ENCODE results near the gene UBL3.

Gene UBL3

DNA sequence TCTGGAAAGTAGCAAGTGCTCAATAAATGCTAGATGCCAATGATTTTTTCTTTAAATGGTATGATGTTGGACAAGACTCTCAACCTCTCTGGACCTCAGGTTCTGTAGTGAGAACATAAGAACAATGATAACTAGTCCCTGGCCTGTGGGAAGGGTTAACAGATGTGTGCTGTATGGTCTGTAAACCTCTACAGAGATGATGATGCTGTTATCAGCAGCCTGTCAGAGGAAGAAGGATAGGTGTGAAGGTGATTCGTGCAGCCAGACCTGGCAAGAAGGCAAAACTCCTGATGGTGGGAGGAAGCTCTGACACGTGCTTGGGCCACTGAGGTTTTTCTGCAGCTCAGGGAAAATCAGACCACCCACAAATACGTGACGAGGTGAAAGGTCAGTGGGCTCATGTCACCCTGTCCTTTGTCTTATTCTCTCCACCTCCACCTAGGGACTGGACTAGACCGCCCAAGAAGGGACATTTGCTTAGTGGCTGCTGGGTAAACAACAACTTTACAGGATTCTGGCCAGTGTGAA, 36.7 kb upstream of the UBL3 start:
- H3K4me3 ChIP-seq (ENCODE audit: low read depth, low read length) = no peak overlapping the region
- no peak for TF ChIP-seq ZNF19 (tag by site-specific recombination; IDR thresholded peaks at IDR 0.05; ENCODE audit: low read depth)
- no peaks in the 10 kb centered on the region for H3K9me3 ChIP-seq (ENCODE audit: control insufficient read depth, insufficient read depth, low read depth, low read length)
- H3K27ac ChIP-seq (ENCODE audit: extremely low read depth, low read depth, low read length) = no peak overlapping the region
- ChIA-PET CTCF (no interaction called here), POLR2A (no interaction called here)
- H3K4me1 ChIP-seq (ENCODE audit: control insufficient read depth, insufficient read depth, low read length) = no peaks in the 10 kb centered on the region
- no peaks in the 10 kb centered on the region for H3K36me3 ChIP-seq (ENCODE audit: control insufficient read depth in 2 of 2, insufficient read depth in 1 of 2, low read length in 2 of 2)

DNA sequence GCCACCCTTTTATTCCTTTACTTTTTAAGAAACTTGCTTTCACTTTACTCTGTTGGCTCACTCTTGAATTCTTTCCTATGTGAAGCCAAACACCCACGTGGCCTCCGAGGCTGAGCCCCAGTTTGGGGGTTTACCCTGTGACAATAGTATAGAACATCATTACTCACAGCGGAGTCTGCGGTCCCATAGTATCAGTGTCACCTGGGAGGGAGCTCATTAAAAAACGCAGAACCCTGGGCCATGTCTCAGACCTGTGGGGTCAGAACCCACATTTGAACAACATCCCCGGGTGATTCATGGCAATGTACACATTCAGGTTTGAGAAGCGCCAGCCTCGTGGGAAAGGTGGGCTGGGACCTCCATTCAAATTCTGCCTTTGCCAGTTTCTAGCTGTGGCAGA, 36.0 kb upstream of the UBL3 start:
- no peaks in the 10 kb centered on the region for H3K36me3 ChIP-seq (ENCODE audit: control insufficient read depth in 2 of 2, insufficient read depth in 1 of 2, low read length in 2 of 2)
- ChIA-PET POLR2A (interaction anchor here (1.0 kb wide), 1 partner anchor 36 kb away, joined by 3 read pairs; the partner anchor contains the start of gene UBL3), CTCF (no interaction called here)
- TF ChIP-seq ZBTB8A (tag by site-specific recombination; IDR thresholded peaks at IDR 0.05) = no peak
- no peak overlapping the region for H3K4me3 ChIP-seq (ENCODE audit: low read depth, low read length)
- no peak overlapping the region for H3K27ac ChIP-seq (ENCODE audit: extremely low read depth, low read depth, low read length)
- H3K9me3 ChIP-seq (ENCODE audit: control insufficient read depth, insufficient read depth, low read depth, low read length) = no peaks in the 10 kb centered on the region
- no peaks in the 10 kb centered on the region for H3K4me1 ChIP-seq (ENCODE audit: control insufficient read depth, insufficient read depth, low read length)

DNA sequence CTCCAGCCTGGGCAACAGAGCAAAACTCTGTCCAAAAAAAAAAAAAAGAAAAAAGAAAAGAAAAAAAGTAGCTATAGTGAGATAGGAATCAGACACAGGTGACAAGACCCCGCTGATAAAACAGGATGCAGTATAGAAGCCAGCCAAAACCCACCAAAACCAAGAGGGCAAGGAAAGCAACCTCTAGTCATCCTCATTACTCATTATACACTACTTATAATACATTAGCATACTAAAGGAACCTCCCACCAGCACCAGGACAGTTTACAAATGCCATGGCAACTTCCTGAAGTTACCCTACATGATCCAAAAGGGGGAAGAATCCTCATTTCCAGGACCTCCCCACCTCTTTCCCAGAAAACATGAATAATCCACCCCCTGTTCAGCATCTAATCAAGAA, 35.6 kb upstream of the UBL3 start:
- POLR2A ChIA-PET = interaction anchor here (1.0 kb wide), 1 partner anchor 36 kb away, joined by 3 read pairs; the partner anchor contains the start of gene UBL3
- H3K36me3 ChIP-seq (ENCODE audit: control insufficient read depth in 2 of 2, insufficient read depth in 1 of 2, low read length in 2 of 2) = no peaks in the 10 kb centered on the region
- no peaks in the 10 kb centered on the region for H3K4me1 ChIP-seq (ENCODE audit: control insufficient read depth, insufficient read depth, low read length)
- TF ChIP-seq, protein P1, sequence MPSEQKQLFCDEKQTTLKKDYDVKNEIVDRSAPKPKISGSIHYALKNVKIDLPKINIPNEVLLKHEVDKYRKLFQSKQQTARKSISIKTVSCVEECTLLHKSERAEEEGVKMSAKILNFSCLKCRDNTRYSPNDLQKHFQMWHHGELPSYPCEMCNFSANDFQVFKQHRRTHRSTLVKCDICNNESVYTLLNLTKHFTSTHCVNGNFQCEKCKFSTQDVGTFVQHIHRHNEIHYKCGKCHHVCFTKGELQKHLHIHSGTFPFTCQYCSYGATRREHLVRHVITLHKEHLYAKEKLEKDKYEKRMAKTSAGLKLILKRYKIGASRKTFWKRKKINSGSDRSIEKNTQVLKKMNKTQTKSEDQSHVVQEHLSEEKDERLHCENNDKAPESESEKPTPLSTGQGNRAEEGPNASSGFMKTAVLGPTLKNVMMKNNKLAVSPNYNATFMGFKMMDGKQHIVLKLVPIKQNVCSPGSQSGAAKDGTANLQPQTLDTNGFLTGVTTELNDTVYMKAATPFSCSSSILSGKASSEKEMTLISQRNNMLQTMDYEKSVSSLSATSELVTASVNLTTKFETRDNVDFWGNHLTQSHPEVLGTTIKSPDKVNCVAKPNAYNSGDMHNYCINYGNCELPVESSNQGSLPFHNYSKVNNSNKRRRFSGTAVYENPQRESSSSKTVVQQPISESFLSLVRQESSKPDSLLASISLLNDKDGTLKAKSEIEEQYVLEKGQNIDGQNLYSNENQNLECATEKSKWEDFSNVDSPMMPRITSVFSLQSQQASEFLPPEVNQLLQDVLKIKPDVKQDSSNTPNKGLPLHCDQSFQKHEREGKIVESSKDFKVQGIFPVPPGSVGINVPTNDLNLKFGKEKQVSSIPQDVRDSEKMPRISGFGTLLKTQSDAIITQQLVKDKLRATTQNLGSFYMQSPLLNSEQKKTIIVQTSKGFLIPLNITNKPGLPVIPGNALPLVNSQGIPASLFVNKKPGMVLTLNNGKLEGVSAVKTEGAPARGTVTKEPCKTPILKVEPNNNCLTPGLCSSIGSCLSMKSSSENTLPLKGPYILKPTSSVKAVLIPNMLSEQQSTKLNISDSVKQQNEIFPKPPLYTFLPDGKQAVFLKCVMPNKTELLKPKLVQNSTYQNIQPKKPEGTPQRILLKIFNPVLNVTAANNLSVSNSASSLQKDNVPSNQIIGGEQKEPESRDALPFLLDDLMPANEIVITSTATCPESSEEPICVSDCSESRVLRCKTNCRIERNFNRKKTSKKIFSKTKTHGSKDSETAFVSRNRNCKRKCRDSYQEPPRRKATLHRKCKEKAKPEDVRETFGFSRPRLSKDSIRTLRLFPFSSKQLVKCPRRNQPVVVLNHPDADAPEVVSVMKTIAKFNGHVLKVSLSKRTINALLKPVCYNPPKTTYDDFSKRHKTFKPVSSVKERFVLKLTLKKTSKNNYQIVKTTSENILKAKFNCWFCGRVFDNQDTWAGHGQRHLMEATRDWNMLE (tag by site-specific recombination; conservative IDR thresholded peaks at IDR 0.05; ENCODE audit: low read depth) = no peak
- TF ChIP-seq ZNF391 (tag by site-specific recombination; IDR thresholded peaks at IDR 0.05; ENCODE audit: borderline replicate concordance, low read depth) (no peak), ZNF416 (tag by site-specific recombination; IDR thresholded peaks at IDR 0.05) (no peak), ZBTB17 (tag by site-specific recombination; IDR thresholded peaks at IDR 0.05) (no peak), ZFP41 (tag by site-specific recombination; IDR thresholded peaks at IDR 0.05; ENCODE audit: borderline replicate concordance) (no peak), ZNF423 (tag by site-specific recombination; IDR thresholded peaks at IDR 0.05) (no peak), PRDM1 (tag by site-specific recombination; IDR thresholded peaks at IDR 0.05) (no peak), ZNF530 (tag by site-specific recombination; IDR thresholded peaks at IDR 0.05; ENCODE audit: low read depth) (no peak), ZNF335 (tag by site-specific recombination; conservative IDR thresholded peaks at IDR 0.05) (no peak), ZNF302 (tag by site-specific recombination; IDR thresholded peaks at IDR 0.05; ENCODE audit: low read depth) (no peak), ZNF146 (tag by site-specific recombination; IDR thresholded peaks at IDR 0.05) (no peak)
- TF ChIP-seq, protein P2, sequence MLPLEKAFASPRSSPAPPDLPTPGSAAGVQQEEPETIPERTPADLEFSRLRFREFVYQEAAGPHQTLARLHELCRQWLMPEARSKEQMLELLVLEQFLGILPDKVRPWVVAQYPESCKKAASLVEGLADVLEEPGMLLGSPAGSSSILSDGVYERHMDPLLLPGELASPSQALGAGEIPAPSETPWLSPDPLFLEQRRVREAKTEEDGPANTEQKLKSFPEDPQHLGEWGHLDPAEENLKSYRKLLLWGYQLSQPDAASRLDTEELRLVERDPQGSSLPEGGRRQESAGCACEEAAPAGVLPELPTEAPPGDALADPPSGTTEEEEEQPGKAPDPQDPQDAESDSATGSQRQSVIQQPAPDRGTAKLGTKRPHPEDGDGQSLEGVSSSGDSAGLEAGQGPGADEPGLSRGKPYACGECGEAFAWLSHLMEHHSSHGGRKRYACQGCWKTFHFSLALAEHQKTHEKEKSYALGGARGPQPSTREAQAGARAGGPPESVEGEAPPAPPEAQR (tag by site-specific recombination; IDR thresholded peaks at IDR 0.05) = no peak
- TF ChIP-seq, protein P3, sequence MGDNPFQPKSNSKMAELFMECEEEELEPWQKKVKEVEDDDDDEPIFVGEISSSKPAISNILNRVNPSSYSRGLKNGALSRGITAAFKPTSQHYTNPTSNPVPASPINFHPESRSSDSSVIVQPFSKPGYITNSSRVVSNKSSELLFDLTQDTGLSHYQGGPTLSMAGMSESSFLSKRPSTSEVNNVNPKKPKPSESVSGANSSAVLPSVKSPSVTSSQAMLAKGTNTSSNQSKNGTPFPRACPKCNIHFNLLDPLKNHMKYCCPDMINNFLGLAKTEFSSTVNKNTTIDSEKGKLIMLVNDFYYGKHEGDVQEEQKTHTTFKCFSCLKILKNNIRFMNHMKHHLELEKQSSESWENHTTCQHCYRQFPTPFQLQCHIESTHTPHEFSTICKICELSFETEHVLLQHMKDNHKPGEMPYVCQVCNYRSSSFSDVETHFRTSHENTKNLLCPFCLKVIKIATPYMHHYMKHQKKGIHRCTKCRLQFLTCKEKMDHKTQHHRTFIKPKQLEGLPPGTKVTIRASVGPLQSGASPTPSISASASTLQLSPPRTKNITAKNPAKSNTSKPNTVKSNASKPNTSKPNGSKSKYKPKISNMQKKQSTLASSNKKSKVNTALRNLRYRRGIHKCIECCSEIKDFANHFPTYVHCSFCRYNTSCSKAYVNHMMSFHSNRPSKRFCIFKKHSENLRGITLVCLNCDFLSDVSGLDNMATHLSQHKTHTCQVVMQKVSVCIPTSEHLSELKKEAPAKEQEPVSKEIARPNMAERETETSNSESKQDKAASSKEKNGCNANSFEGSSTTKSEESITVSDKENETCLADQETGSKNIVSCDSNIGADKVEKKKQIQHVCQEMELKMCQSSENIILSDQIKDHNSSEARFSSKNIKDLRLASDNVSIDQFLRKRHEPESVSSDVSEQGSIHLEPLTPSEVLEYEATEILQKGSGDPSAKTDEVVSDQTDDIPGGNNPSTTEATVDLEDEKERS (tag by site-specific recombination; IDR thresholded peaks at IDR 0.05) = no peak
- H3K4me3 ChIP-seq (ENCODE audit: low read depth, low read length) = no peak overlapping the region
- H3K9me3 ChIP-seq (ENCODE audit: control insufficient read depth, insufficient read depth, low read depth, low read length) = no peaks in the 10 kb centered on the region
- H3K27ac ChIP-seq (ENCODE audit: extremely low read depth, low read depth, low read length) = no peak overlapping the region
- CTCF ChIA-PET = no interaction called here
